HepG2 (cell line): ENCODE results near the gene EPDR1. TPM values are rescaled to one million over a fixed set of nuclear protein-coding genes. Genes with fewer than 3 reads are reported as not detected.

ENCODE experiments used
- ARNT2 ChIP-seq: sonication (generic); formaldehyde crosslinking; IDR thresholded peaks from 2 replicates; pipeline ENCODE4 v1.8.0; 2022; ENCODE audit warnings: mild to moderate bottlenecking, low read depth, missing genetic modification reagents, moderate library complexity
- CBX5 ChIP-seq: sonication (generic); formaldehyde crosslinking; IDR thresholded peaks from 2 replicates; pipeline ENCODE4 v1.4.0; 2020; ENCODE audit warnings: missing genetic modification reagents, borderline replicate concordance
- CREB1 ChIP-seq, 2 experiments: fragments of 450-650 bp in 1 of 2; IDR thresholded peaks; 2 replicates each; pipeline ENCODE4 v1.6.1; 2016 to 2017; ENCODE audit warnings: control low read depth in 1 of 2, mild to moderate bottlenecking in 1 of 2, missing compliant biosample characterization in 1 of 2, missing genetic modification characterization in 1 of 2
- EEA1 ChIP-seq: sonication (generic); formaldehyde crosslinking; IDR thresholded peaks from 2 replicates; pipeline ENCODE4 v1.5.1; 2020; ENCODE audit warnings: mild to moderate bottlenecking, missing genetic modification reagents, borderline replicate concordance
- ETV6 ChIP-seq: sonication (generic); formaldehyde crosslinking; conservative IDR thresholded peaks from 2 replicates; pipeline ENCODE4 v1.4.0; 2020; ENCODE audit warnings: missing genetic modification reagents
- ISL2 ChIP-seq: sonication (generic); formaldehyde crosslinking; IDR thresholded peaks from 2 replicates; pipeline ENCODE4 v1.5.0; 2020; ENCODE audit warnings: missing genetic modification reagents
- KDM5B ChIP-seq: sonication (generic); formaldehyde crosslinking; IDR thresholded peaks from 2 replicates; pipeline ENCODE4 v1.4.0; 2020; ENCODE audit warnings: missing genetic modification reagents, mild to moderate bottlenecking, borderline replicate concordance
- MTF2 ChIP-seq: sonication (generic); formaldehyde crosslinking; IDR thresholded peaks from 2 replicates; pipeline ENCODE4 v1.5.0; 2020; ENCODE audit warnings: missing genetic modification reagents, borderline replicate concordance
- MYNN ChIP-seq: sonication (generic); formaldehyde crosslinking; IDR thresholded peaks from 2 replicates; pipeline ENCODE4 v1.4.0; 2020; ENCODE audit warnings: mild to moderate bottlenecking, low read depth, missing genetic modification reagents
- SP140L ChIP-seq: sonication (generic); formaldehyde crosslinking; IDR thresholded peaks from 2 replicates; pipeline ENCODE4 v1.4.0; 2020; ENCODE audit warnings: missing genetic modification reagents, borderline replicate concordance
- SP4 ChIP-seq: sonication (generic); formaldehyde crosslinking; IDR thresholded peaks from 2 replicates; pipeline ENCODE4 v1.8.1; 2023; ENCODE audit warnings: mild to moderate bottlenecking, missing genetic modification reagents
- SPEN ChIP-seq: sonication (generic); formaldehyde crosslinking; IDR thresholded peaks from 2 replicates; pipeline ENCODE4 v1.5.1; 2020; ENCODE audit warnings: low read depth, mild to moderate bottlenecking, missing genetic modification reagents
- TARDBP ChIP-seq: sonication (generic); formaldehyde crosslinking; IDR thresholded peaks from 2 replicates; pipeline ENCODE4 v1.8.0; 2022; ENCODE audit warnings: mild to moderate bottlenecking, missing genetic modification reagents
- ZC3H4 ChIP-seq: sonication (generic); formaldehyde crosslinking; IDR thresholded peaks from 2 replicates; pipeline ENCODE4 v1.4.0; 2020; ENCODE audit warnings: missing genetic modification reagents, borderline replicate concordance
- ZNF30 ChIP-seq: sonication (generic); formaldehyde crosslinking; IDR thresholded peaks from 2 replicates; pipeline ENCODE4 v1.5.0; 2020; ENCODE audit warnings: mild to moderate bottlenecking, missing genetic modification reagents
- ZNF569 ChIP-seq: sonication (generic); formaldehyde crosslinking; IDR thresholded peaks from 2 replicates; pipeline ENCODE4 v1.5.0; 2020; ENCODE audit warnings: mild to moderate bottlenecking, missing genetic modification reagents, moderate library complexity, borderline replicate concordance
- ZNF792 ChIP-seq: IDR thresholded peaks from 2 replicates; pipeline ENCODE4 v1.6.1; 2016
- ZNF83 ChIP-seq: sonication (generic); formaldehyde crosslinking; IDR thresholded peaks from 2 replicates; pipeline ENCODE4 v1.4.0; 2020; ENCODE audit warnings: missing genetic modification reagents, mild to moderate bottlenecking, borderline replicate concordance
- polyA plus RNA-seq, 8 experiments: library from polyadenylated mRNA; depleted of rRNA in 3 of 8; stranded (reverse) in 7 of 8; unstranded in 1 of 8; fragments of >200 nt; fragmentation: Illumina TruSeq in 4 of 8; extraction: Trizol in 4 of 8; gene quantifications; 2 replicates each; pipeline versions ENCODE4 v1.2.1 to v1.2.3, GENCODE V29; 2011 to 2016; ENCODE audit warnings: low read depth in 4 of 8, missing spikeins in 1 of 8, mixed read lengths in 1 of 8; ENCODE audit not compliant: insufficient read depth in 1 of 8
- total RNA-seq, 5 experiments: library from RNA; depleted of rRNA; stranded (reverse); fragments of >200 nt; fragmentation: Illumina TruSeq; extraction: Trizol; gene quantifications; 2 replicates each; pipeline ENCODE4 v1.2.3, GENCODE V29; 2016; ENCODE audit warnings: low read depth in 1 of 5
- TF ChIP-seq, protein P1 (sequence below): sonication (generic); formaldehyde crosslinking; IDR thresholded peaks from 2 replicates; pipeline ENCODE4 v1.4.0; 2020; ENCODE audit warnings: missing genetic modification reagents
- TF ChIP-seq, protein P2 (sequence below): IDR thresholded peaks from 2 replicates; pipeline ENCODE4 v1.4.0; 2020; ENCODE audit warnings: mild to moderate bottlenecking, missing genetic modification reagents

EPDR1 gene
- total and polyA plus RNA-seq, 2 of the 13 experiments (the other 11 are each of a cell fraction or from before 2014, with no cell fraction given) = 38.3 to 50.2 TPM

DNA sequence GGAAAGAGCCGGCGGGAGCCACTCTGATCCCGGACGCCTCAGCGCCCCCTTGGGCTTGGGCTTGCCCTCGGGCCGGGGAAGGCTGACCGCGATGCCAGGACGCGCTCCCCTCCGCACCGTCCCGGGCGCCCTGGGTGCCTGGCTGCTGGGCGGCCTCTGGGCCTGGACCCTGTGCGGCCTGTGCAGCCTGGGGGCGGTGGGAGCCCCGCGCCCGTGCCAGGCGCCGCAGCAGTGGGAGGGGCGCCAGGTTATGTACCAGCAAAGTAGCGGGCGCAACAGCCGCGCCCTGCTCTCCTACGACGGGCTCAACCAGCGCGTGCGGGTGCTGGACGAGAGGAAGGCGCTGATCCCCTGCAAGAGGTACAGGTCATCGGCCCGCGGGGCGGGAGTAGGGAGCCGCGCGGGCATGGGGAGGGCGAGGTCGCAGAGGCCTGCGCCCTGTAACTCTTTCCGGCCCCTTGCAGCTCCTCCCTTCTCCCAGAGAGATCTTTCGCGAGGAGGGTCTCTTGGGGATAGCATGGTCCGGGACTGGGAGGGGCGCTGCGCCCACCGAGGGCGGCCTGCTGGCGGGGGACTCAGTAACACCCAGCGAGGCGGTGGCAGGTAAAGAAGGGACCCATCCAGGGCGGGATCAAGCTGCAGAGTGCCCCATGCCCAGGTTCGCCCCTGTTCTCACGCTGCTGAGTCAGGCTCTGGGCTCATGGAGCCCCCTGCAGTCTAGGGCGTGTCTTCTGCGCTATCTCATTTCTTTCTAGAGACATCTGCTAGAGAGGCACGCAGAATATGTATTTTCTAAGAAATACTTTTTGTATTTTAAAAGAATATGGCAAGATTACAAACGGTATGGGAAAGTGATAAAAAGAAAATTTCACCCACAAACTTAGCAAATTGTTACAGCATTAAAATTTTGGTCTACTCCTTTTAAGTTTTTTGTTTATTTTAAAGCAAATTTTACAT is 687 bp downstream of the EPDR1 start (continued):
- TF ChIP-seq CREB1 (IDR thresholded peaks at IDR 0.05) (no peak), CREB1 (CRISPR knock-in tag; IDR thresholded peaks at IDR 0.05) (no peak), ETV6 (CRISPR knock-in tag) (no peak), TARDBP (CRISPR knock-in tag) (peak; percentile 54; the same call in 1 of the 2 replicates), MYNN (CRISPR knock-in tag) (no peak), SP4 (no peak; the same call in 1 of the 2 replicates), ARNT2 (CRISPR knock-in tag) (no peak), ZC3H4 (CRISPR knock-in tag) (no peak; the same call in 1 of the 2 replicates), SPEN (peak; percentile 65), ZNF83 (peak; percentile 75), ZNF30 (CRISPR knock-in tag) (peak; percentile 71; the same call in 1 of the 2 replicates), KDM5B (CRISPR knock-in tag) (peak; percentile 95), SP140L (CRISPR knock-in tag) (no peak), ISL2 (CRISPR knock-in tag) (peak; percentile 61; the same call in 1 of the 2 replicates), CBX5 (no peak), ZNF569 (CRISPR knock-in tag) (no peak), ZNF792 (CRISPR knock-in tag) (peak; percentile 54; the same call in 1 of the 2 replicates), MTF2 (CRISPR knock-in tag) (0 out of 2 replicates have a peak, but pooled peaks have one; percentile 31), EEA1 (CRISPR knock-in tag) (no peak)
- TF ChIP-seq, protein P1, sequence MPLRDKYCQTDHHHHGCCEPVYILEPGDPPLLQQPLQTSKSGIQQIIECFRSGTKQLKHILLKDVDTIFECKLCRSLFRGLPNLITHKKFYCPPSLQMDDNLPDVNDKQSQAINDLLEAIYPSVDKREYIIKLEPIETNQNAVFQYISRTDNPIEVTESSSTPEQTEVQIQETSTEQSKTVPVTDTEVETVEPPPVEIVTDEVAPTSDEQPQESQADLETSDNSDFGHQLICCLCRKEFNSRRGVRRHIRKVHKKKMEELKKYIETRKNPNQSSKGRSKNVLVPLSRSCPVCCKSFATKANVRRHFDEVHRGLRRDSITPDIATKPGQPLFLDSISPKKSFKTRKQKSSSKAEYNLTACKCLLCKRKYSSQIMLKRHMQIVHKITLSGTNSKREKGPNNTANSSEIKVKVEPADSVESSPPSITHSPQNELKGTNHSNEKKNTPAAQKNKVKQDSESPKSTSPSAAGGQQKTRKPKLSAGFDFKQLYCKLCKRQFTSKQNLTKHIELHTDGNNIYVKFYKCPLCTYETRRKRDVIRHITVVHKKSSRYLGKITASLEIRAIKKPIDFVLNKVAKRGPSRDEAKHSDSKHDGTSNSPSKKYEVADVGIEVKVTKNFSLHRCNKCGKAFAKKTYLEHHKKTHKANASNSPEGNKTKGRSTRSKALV = peak; percentile 54; the same call in 1 of the 2 replicates
- TF ChIP-seq, protein P2, sequence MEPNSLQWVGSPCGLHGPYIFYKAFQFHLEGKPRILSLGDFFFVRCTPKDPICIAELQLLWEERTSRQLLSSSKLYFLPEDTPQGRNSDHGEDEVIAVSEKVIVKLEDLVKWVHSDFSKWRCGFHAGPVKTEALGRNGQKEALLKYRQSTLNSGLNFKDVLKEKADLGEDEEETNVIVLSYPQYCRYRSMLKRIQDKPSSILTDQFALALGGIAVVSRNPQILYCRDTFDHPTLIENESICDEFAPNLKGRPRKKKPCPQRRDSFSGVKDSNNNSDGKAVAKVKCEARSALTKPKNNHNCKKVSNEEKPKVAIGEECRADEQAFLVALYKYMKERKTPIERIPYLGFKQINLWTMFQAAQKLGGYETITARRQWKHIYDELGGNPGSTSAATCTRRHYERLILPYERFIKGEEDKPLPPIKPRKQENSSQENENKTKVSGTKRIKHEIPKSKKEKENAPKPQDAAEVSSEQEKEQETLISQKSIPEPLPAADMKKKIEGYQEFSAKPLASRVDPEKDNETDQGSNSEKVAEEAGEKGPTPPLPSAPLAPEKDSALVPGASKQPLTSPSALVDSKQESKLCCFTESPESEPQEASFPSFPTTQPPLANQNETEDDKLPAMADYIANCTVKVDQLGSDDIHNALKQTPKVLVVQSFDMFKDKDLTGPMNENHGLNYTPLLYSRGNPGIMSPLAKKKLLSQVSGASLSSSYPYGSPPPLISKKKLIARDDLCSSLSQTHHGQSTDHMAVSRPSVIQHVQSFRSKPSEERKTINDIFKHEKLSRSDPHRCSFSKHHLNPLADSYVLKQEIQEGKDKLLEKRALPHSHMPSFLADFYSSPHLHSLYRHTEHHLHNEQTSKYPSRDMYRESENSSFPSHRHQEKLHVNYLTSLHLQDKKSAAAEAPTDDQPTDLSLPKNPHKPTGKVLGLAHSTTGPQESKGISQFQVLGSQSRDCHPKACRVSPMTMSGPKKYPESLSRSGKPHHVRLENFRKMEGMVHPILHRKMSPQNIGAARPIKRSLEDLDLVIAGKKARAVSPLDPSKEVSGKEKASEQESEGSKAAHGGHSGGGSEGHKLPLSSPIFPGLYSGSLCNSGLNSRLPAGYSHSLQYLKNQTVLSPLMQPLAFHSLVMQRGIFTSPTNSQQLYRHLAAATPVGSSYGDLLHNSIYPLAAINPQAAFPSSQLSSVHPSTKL (CRISPR knock-in tag) = no peak
